Transverse colon (tissue), 4 donors: ENCODE measurements around the gene NADK. TPM values are rescaled to one million over a fixed set of nuclear protein-coding genes. Genes with fewer than 3 reads are reported as not detected.
"Not testable (repeated sequence)": the region's sequence is repeated elsewhere in the genome, so short reads cannot be mapped to it uniquely, and the experiment has no call there.

ENCODE experiments used
- DNase-seq: peaks from one replicate; pipeline ENCODE4 v3.0.0-alpha.2; 2019
- H3K27ac ChIP-seq, 4 donors: fragments of 200-600 bp; sonication (generic); 2 replicates each; pipeline ENCODE4 v1.5.1; 2016 to 2018; ENCODE audit warnings: inconsistent platforms in 4 of 4
- H3K27me3 ChIP-seq: fragments of 200-600 bp; sonication (generic); 2 replicates; pipeline ENCODE4 v1.5.1; 2017; ENCODE audit warnings: inconsistent platforms
- H3K36me3 ChIP-seq, 4 donors: fragments of 200-600 bp; sonication (generic); 2 replicates each; pipeline ENCODE4 v1.5.1; 2017 to 2019; ENCODE audit warnings: inconsistent platforms in 4 of 4
- H3K4me1 ChIP-seq, 4 donors: fragments of 200-600 bp; sonication (generic); 2 replicates each; pipeline ENCODE4 v1.5.1; 2017 to 2020; ENCODE audit warnings: inconsistent platforms in 4 of 4
- H3K4me3 ChIP-seq, 4 donors: fragments of 200-600 bp; sonication (generic); 1 replicate in 1 of 4; 2 replicates in 3 of 4; pipeline versions ENCODE4 v1.5.1 to v1.6.1; 2017 to 2019; ENCODE audit warnings: inconsistent platforms in 4 of 4
- H3K9me3 ChIP-seq, 2 donors: fragments of 200-600 bp; sonication (generic); 2 replicates each; pipeline ENCODE4 v1.5.1; 2017 to 2019; ENCODE audit warnings: inconsistent platforms in 2 of 2
- EP300 ChIP-seq: sonication (generic); formaldehyde crosslinking; IDR thresholded peaks from one replicate; pipeline ENCODE4 v1.6.1; 2017; ENCODE audit warnings: antibody characterized with exemption, low read depth
- POLR2A ChIP-seq: fragments of 450-650 bp; IDR thresholded peaks from one replicate; pipeline ENCODE4 v1.6.1; 2016; ENCODE audit warnings: antibody characterized with exemption, mild to moderate bottlenecking, moderate library complexity
- POLR2AphosphoS5 ChIP-seq, 3 donors: sonication (generic); formaldehyde crosslinking; IDR thresholded peaks; one replicate each; pipeline ENCODE4 v1.6.1; 2016; ENCODE audit warnings: antibody characterized with exemption in 3 of 3
- WGBS, 2 donors: methylation state at CpG; one replicate each; pipeline ENCODE4 v1.1.5; 2018; ENCODE audit warnings: low coverage in 1 of 2; 5-methylcytosine and 5-hydroxymethylcytosine counted together
- in situ Hi-C, 4 donors: fragments of 200-750 bp; cut with MboI; loops; one replicate each; pipeline versions ENCODE4 v1.15.0 to v1.15.1; 2017; ENCODE audit warnings: low sequenced_read_pairs in 3 of 4, low pct_ligation_motif_present in 1 of 4, low pct_unique_long_range_greater_than_20kb in 1 of 4
- intact Hi-C: fragments of 100-400 bp; cut with DNase I; formaldehyde crosslinking; loops from one replicate; pipeline ENCODE4 v1.15.1; 2023; ENCODE audit warnings: low total_unique reads
- total RNA-seq, 4 donors: library from RNA; depleted of rRNA; stranded (reverse); fragments of >200 nt; gene quantifications; one replicate each; pipeline ENCODE4 v1.1.0, GENCODE V29; 2016
- TF ChIP-seq, protein P1 (sequence below), 5 experiments: fragments of 200-600 bp in 3 of 5; fragments of 450-650 bp in 2 of 5; sonication (generic) in 3 of 5; IDR thresholded peaks; 1 replicate in 2 of 5; 2 replicates in 3 of 5; pipeline ENCODE4 v1.5.1; 2016 to 2017; ENCODE audit warnings: antibody characterized with exemption in 5 of 5, inconsistent platforms in 3 of 5, mild to moderate bottlenecking in 2 of 5, moderate library complexity in 1 of 5

Gene NADK
- total RNA-seq, 4 donors from 2014 or later = 129 to 191 (median 152) TPM

GRCh38 chr1:1703796-1704195, 74.5 kb downstream of the NADK start:
- 95% methylated on average over 18 of the region's 22 CpGs; no CpG with 5 or more reads in 1 of the 2 donors for WGBS, 2 donors
- intact Hi-C loops = no loop called here
- DNase-seq = no peak

DNA sequence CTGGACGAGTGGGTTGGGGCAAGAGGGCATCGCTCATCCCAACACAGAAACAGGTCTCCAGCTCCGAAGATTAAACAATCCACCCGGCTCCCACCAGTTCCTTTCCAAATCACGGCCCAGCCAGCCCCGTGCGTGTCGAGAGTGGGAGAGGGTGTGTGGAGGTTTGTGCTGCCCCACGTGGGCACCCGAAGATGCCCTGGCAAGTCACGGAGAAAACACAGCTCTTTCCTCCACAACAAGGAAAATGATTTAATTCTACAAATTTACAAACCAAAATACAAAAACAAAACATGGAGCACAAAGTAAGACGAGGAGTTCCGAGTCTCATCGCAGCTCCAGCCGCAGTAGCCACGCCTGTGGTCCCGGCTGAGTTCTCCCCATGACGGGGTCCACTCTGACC, 75.8 kb downstream of the NADK start:
- WGBS, 2 donors = 87 to 92% methylated on average over 3 to 11 of the region's 18 CpGs

More at GRCh38 chr1:1703796-1704195, 74.5 kb downstream of the NADK start:
- H3K27me3 ChIP-seq = no peaks in the 10 kb centered on the region
- no peaks in the 10 kb centered on the region for H3K4me1 ChIP-seq
- H3K4me3 ChIP-seq = no peak overlapping the region
- no peaks in the 10 kb centered on the region for H3K9me3 ChIP-seq
- peaks cover 0 to 4% (median 0%) of the 10 kb centered on the region in 4 donors for H3K36me3 ChIP-seq
- H3K27ac ChIP-seq = no peak overlapping the region
- TF ChIP-seq POLR2A (no peak), EP300 (no peak), POLR2AphosphoS5 (IDR thresholded peaks at IDR 0.05) (no peak)
- TF ChIP-seq, protein P1, sequence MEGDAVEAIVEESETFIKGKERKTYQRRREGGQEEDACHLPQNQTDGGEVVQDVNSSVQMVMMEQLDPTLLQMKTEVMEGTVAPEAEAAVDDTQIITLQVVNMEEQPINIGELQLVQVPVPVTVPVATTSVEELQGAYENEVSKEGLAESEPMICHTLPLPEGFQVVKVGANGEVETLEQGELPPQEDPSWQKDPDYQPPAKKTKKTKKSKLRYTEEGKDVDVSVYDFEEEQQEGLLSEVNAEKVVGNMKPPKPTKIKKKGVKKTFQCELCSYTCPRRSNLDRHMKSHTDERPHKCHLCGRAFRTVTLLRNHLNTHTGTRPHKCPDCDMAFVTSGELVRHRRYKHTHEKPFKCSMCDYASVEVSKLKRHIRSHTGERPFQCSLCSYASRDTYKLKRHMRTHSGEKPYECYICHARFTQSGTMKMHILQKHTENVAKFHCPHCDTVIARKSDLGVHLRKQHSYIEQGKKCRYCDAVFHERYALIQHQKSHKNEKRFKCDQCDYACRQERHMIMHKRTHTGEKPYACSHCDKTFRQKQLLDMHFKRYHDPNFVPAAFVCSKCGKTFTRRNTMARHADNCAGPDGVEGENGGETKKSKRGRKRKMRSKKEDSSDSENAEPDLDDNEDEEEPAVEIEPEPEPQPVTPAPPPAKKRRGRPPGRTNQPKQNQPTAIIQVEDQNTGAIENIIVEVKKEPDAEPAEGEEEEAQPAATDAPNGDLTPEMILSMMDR (IDR thresholded peaks at IDR 0.05) = no peak
- in situ Hi-C loops = no loop called here

More for the DNA sequence above, 75.8 kb downstream of the NADK start:
- H3K4me3 ChIP-seq, H3K9me3 ChIP-seq, H3K36me3 ChIP-seq, H3K4me1 ChIP-seq, intact Hi-C loops, in situ Hi-C loops, DNase-seq, H3K27me3 ChIP-seq, H3K27ac ChIP-seq: not testable (repeated sequence)

Other genes with a start within 250 kb of the NADK start
- gene TMEM240, start 237.8 kb downstream of the NADK start, total RNA-seq = 10 to 100 TPM in 1 of 4 donors, 1 to 10 TPM in 2, not detected in 1; 3.8 to 27.3 (median 4.2) TPM
- gene SSU72, start 203.6 kb downstream of the NADK start, total RNA-seq = 100 to 1,000 TPM in 3 of 4 donors, 10 to 100 TPM in 1; 95.0 to 162 (median 136) TPM
- 1 to 10 TPM; 1.5 to 4.6 (median 3.7) TPM for gene FNDC10, start 178.3 kb downstream of the NADK start, total RNA-seq
- gene MIB2, start 163.0 kb downstream of the NADK start, total RNA-seq = 100 to 1,000 TPM in 3 of 4 donors, 10 to 100 TPM in 1; 94.2 to 346 (median 224) TPM
- 10 to 100 TPM in 2 of 4 donors, 1 to 10 TPM in 2; 4.9 to 58.9 (median 9.9) TPM for gene MMP23B, start 146.3 kb downstream of the NADK start, total RNA-seq
- gene CDK11B, start 119.5 kb downstream of the NADK start, total RNA-seq = 100 to 1,000 TPM in 1 of 4 donors, 10 to 100 TPM in 3; 28.4 to 183 (median 60.5) TPM
- 100 to 1,000 TPM in 2 of 4 donors, 10 to 100 TPM in 2; 63.4 to 202 (median 83.9) TPM for gene SLC35E2B, start 85.7 kb downstream of the NADK start, total RNA-seq
- 100 to 1,000 TPM in 2 of 4 donors, 10 to 100 TPM in 2; 52.9 to 250 (median 161) TPM for gene CDK11A, start 54.1 kb downstream of the NADK start, total RNA-seq
- gene GNB1, start 112.6 kb upstream of the NADK start, total RNA-seq = 100 to 1,000 TPM; 123 to 191 (median 174) TPM
- under 1 TPM in 1 of 4 donors, not detected in 3; 0.48 TPM for gene CALML6, start 136.8 kb upstream of the NADK start, total RNA-seq
- gene TMEM52, start 140.8 kb upstream of the NADK start, total RNA-seq = 1 to 10 TPM in 3 of 4 donors, not detected in 1; 5.2 to 9.5 (median 5.3) TPM
- gene CFAP74, start 225.3 kb upstream of the NADK start, total RNA-seq = not detected
- not detected for gene GABRD, start 240.9 kb upstream of the NADK start, total RNA-seq